GM23338 (cell line): Measurements from ENCODE around the gene MTCL3.

ENCODE experiments used
- CREB1 ChIP-seq: fragments of 250-450 bp; sonication (Bioruptor Pico); IDR thresholded peaks from 2 replicates; pipeline ENCODE4 v1.5.0; 2020; ENCODE audit warnings: low read depth, mild to moderate bottlenecking, moderate library complexity
- EZH2 ChIP-seq: fragments of 200-600 bp; sonication (generic); IDR thresholded peaks from one replicate; pipeline ENCODE4 v1.8.0; 2017; ENCODE audit warnings: antibody characterized with exemption, mild to moderate bottlenecking, low read depth; ENCODE audit not compliant: unreplicated experiment
- EZH2phosphoT487 ChIP-seq: fragments of 200-600 bp; sonication (generic); IDR thresholded peaks from one replicate; pipeline ENCODE4 v1.8.1; 2018; ENCODE audit warnings: antibody characterized with exemption; ENCODE audit not compliant: unreplicated experiment
- JUNB ChIP-seq: IDR thresholded peaks from one replicate; pipeline ENCODE4 v1.6.1; 2016; ENCODE audit warnings: antibody characterized with exemption; ENCODE audit not compliant: unreplicated experiment
- NANOG ChIP-seq: IDR thresholded peaks from 2 replicates; pipeline ENCODE4 v1.6.1; 2016; ENCODE audit warnings: antibody characterized with exemption, borderline replicate concordance
- POLR2AphosphoS5 ChIP-seq: IDR thresholded peaks from 2 replicates; pipeline ENCODE4 v1.6.1; 2016; ENCODE audit warnings: antibody characterized with exemption, low read depth
- REST ChIP-seq: IDR thresholded peaks from one replicate; pipeline ENCODE4 v1.6.1; 2018; ENCODE audit warnings: antibody characterized with exemption; ENCODE audit not compliant: unreplicated experiment
- STAT1 ChIP-seq: IDR thresholded peaks from one replicate; pipeline ENCODE4 v1.6.1; 2016; ENCODE audit warnings: antibody characterized with exemption; ENCODE audit not compliant: unreplicated experiment
- ZNF331 ChIP-seq: fragments of 250-450 bp; sonication (Bioruptor Pico); IDR thresholded peaks from 2 replicates; pipeline ENCODE4 v1.5.0; 2020; ENCODE audit warnings: low read depth, mild to moderate bottlenecking, moderate library complexity
- ZNF462 ChIP-seq: fragments of 250-450 bp; sonication (Bioruptor Pico); IDR thresholded peaks from 2 replicates; pipeline ENCODE4 v1.5.0; 2020; ENCODE audit warnings: mild to moderate bottlenecking, moderate library complexity

Gene MTCL3

GRCh38 chr6:127497410-127497809, 21.7 kb downstream of the MTCL3 start (continued):
- TF ChIP-seq ZNF462 (CRISPR knock-in tag), result no peak
- no peak for TF ChIP-seq REST
- no peak for TF ChIP-seq CREB1 (CRISPR knock-in tag)
- no peak for TF ChIP-seq ZNF331
- TF ChIP-seq EZH2phosphoT487, result no peak
- no peak for TF ChIP-seq NANOG
- no peak for TF ChIP-seq POLR2AphosphoS5
- TF ChIP-seq STAT1, result no peak
- TF ChIP-seq EZH2, result no peak
- no peak for TF ChIP-seq JUNB
